Mesendoderm (in vitro differentiated cells): ENCODE measurements around the gene ZFHX2.
A peak's percentile ranks its signal among the peaks of the same experiment; 100 is the strongest.

Source experiments
- DNase-seq: peaks from one replicate; pipeline ENCODE4 v3.0.0; 2013
- H2AK5ac ChIP-seq: 2 replicates; pipeline ENCODE4 v1.6.1; 2013; ENCODE audit warnings: low read length, inconsistent platforms
- H2BK120ac ChIP-seq: 2 replicates; pipeline ENCODE4 v1.6.1; 2013; ENCODE audit warnings: low read depth, mild to moderate bottlenecking, low read length, moderate library complexity, mixed read lengths
- H2BK15ac ChIP-seq: replicated peaks from 2 replicates; pipeline ENCODE4 v1.6.1; 2013; ENCODE audit warnings: low read depth, mild to moderate bottlenecking, moderate library complexity
- H2BK5ac ChIP-seq: 2 replicates; pipeline ENCODE4 v1.6.1; 2013; ENCODE audit warnings: low read length, inconsistent platforms
- H3K18ac ChIP-seq: 2 replicates; pipeline ENCODE4 v1.6.1; 2013; ENCODE audit warnings: mild to moderate bottlenecking, low read length, mixed read lengths
- H3K23ac ChIP-seq: one replicate; pipeline ENCODE4 v1.6.1; 2013; ENCODE audit warnings: low read length
- H3K27ac ChIP-seq: 2 replicates; pipeline ENCODE4 v1.5.1; 2013; ENCODE audit warnings: low read depth, mild to moderate bottlenecking, inconsistent platforms, low read length, moderate library complexity
- H3K27me3 ChIP-seq: 2 replicates; pipeline ENCODE4 v1.6.1; 2013; ENCODE audit warnings: low read length, control low read depth, mild to moderate bottlenecking, inconsistent platforms; ENCODE audit not compliant: insufficient read depth, poor library complexity
- H3K36me3 ChIP-seq: 2 replicates; pipeline ENCODE4 v1.6.1; 2013; ENCODE audit warnings: low read length, inconsistent platforms; ENCODE audit not compliant: control insufficient read depth, insufficient read depth
- H3K4ac ChIP-seq: one replicate; pipeline ENCODE4 v1.6.1; 2013; ENCODE audit warnings: low read depth, mild to moderate bottlenecking, low read length, moderate library complexity
- H3K4me1 ChIP-seq: 2 replicates; pipeline ENCODE4 v1.6.1; 2013; ENCODE audit warnings: low read depth, low read length, inconsistent platforms; ENCODE audit not compliant: control insufficient read depth
- H3K4me2 ChIP-seq: 2 replicates; pipeline ENCODE4 v1.6.1; 2013; ENCODE audit warnings: low read length
- H3K4me3 ChIP-seq: 2 replicates; pipeline ENCODE4 v1.5.1; 2013; ENCODE audit warnings: mild to moderate bottlenecking, low read length
- H3K56ac ChIP-seq: one replicate; pipeline ENCODE4 v1.6.1; 2013; ENCODE audit warnings: low read length
- H3K79me1 ChIP-seq: 2 replicates; pipeline ENCODE4 v1.6.1; 2013; ENCODE audit warnings: low read length, inconsistent platforms
- H3K79me2 ChIP-seq: 2 replicates; pipeline ENCODE4 v1.6.1; 2013; ENCODE audit warnings: mild to moderate bottlenecking, low read length; ENCODE audit not compliant: control insufficient read depth, insufficient read depth
- H3K9ac ChIP-seq: 2 replicates; pipeline ENCODE4 v1.6.1; 2013; ENCODE audit warnings: low read length, inconsistent platforms
- H4K5ac ChIP-seq: one replicate; pipeline ENCODE4 v1.6.1; 2013; ENCODE audit warnings: low read length
- H4K8ac ChIP-seq: one replicate; pipeline ENCODE4 v1.6.1; 2013; ENCODE audit warnings: low read depth, mild to moderate bottlenecking, control low read depth, low read length, moderate library complexity
- WGBS: extraction: QIAGEN DNeasy Blood & Tissue Kit; methylation state at CpG from one replicate; pipeline ENCODE4 v1.1.7; 2013; ENCODE audit warnings: low lambda C conversion rate, missing lambda C conversion rate; ENCODE audit not compliant: insufficient coverage; ENCODE audit errors: extremely low coverage; 5-methylcytosine and 5-hydroxymethylcytosine counted together

ZFHX2 gene

DNA sequence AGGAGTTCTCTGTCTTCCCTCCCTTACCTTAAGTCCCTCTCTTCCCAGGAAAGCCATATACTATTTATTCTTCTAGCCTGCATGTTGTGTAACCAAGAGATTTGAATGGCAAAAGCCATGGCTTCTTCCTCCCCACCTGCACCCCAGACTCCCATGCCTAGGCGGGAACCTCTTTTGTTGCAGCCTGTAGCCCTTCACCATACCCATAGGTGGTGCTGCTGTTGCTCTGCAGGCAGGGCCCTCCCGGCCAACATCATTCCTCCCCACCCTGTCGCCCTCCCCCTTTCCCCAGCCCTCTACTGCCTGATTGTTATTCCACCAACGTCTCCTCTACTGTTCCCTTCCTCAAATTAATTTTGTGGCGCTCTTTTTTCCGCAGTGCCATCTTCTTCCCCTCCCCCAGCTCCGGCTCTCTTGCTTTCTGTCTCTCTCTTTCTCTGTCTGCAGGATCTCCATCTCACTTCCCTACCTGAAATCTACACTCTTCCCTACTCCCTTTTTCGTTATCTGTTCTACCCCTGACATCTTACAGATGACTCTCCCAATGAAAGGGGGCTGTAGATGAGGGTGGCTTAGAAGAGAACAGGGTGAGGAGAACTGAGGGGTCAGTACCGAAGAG is 68.2 kb downstream of the ZFHX2 start:
- Histone ChIP-seq H3K18ac (no peak overlapping the region), H2BK120ac (no peak overlapping the region), H3K27me3 (no peaks in the 10 kb centered on the region), H3K27ac (no peak overlapping the region), H3K79me1 (no peaks in the 10 kb centered on the region), H3K23ac (no peak overlapping the region), H2AK5ac (no peak overlapping the region), H2BK15ac (no peak overlapping the region), H3K9ac (peak overlapping the region; percentile 47), H3K4me2 (no peak overlapping the region), H3K79me2 (no peaks in the 10 kb centered on the region), H3K4ac (no peak overlapping the region), H3K36me3 (no peaks in the 10 kb centered on the region), H2BK5ac (no peak overlapping the region), H4K5ac (no peak overlapping the region), H4K8ac (no peak overlapping the region), H3K56ac (peak overlapping the region; percentile 63), H3K4me1 (peaks cover 10% of the 10 kb centered on the region), H3K4me3 (no peak overlapping the region)
- peak; percentile 79 for DNase-seq
- no CpG with 5 or more reads among the region's 9 CpGs for WGBS

DNA sequence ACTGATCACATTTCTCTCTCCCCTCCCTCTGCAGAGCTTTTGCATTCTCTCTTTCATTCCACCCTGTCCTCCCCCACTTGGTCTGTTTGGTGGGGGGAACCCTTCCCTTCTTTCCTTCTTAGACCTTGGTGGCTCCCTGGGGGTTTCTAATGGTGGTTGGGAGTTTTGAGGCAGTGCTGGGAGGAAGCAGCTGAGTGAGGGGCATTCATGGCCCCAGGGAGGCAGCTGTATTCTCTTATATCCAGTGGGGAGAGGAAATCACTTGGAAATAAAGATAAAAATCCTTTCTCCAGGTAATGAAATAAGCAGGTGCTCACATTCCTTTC is 68.8 kb downstream of the ZFHX2 start:
- no peak overlapping the region for H3K23ac ChIP-seq
- H3K4me1 ChIP-seq, result peaks cover 10% of the 10 kb centered on the region
- H2BK5ac ChIP-seq, result no peak overlapping the region
- no peaks in the 10 kb centered on the region for H3K79me1 ChIP-seq
- no peaks in the 10 kb centered on the region for H3K79me2 ChIP-seq
- no peaks in the 10 kb centered on the region for H3K36me3 ChIP-seq
- H2AK5ac ChIP-seq, result no peak overlapping the region
- no peaks in the 10 kb centered on the region for H3K27me3 ChIP-seq
- H2BK120ac ChIP-seq, result no peak overlapping the region
- no peak for DNase-seq
- H3K18ac ChIP-seq, result no peak overlapping the region
- no peak overlapping the region for H4K8ac ChIP-seq
- H3K4me2 ChIP-seq, result no peak overlapping the region
- peak overlapping the region; percentile 39 for H3K56ac ChIP-seq
- H3K4ac ChIP-seq, result no peak overlapping the region
- H3K9ac ChIP-seq, result no peak overlapping the region
- no peak overlapping the region for H3K27ac ChIP-seq
- no peak overlapping the region for H4K5ac ChIP-seq
- no peak overlapping the region for H3K4me3 ChIP-seq
- H2BK15ac ChIP-seq, result no peak overlapping the region

GRCh38 chr14:23481979-23482822 is 69.4 kb downstream of the ZFHX2 start:
- Histone ChIP-seq H3K79me2 (no peaks in the 10 kb centered on the region), H2BK15ac (no peak overlapping the region), H3K4me3 (no peak overlapping the region), H2AK5ac (no peak overlapping the region), H3K4me2 (no peak overlapping the region), H3K18ac (no peak overlapping the region), H3K79me1 (no peaks in the 10 kb centered on the region), H4K5ac (no peak overlapping the region), H3K4ac (no peak overlapping the region), H3K4me1 (peaks cover 10% of the 10 kb centered on the region), H3K9ac (peak overlapping the region; percentile 35), H3K27me3 (no peaks in the 10 kb centered on the region), H4K8ac (no peak overlapping the region), H2BK120ac (no peak overlapping the region), H3K36me3 (no peaks in the 10 kb centered on the region), H3K27ac (no peak overlapping the region), H3K23ac (no peak overlapping the region), H3K56ac (peak overlapping the region; percentile 39), H2BK5ac (peak overlapping the region; percentile 20)
- peak; percentile 32 for DNase-seq
- WGBS, result no CpG with 5 or more reads among the region's 7 CpGs

DNA sequence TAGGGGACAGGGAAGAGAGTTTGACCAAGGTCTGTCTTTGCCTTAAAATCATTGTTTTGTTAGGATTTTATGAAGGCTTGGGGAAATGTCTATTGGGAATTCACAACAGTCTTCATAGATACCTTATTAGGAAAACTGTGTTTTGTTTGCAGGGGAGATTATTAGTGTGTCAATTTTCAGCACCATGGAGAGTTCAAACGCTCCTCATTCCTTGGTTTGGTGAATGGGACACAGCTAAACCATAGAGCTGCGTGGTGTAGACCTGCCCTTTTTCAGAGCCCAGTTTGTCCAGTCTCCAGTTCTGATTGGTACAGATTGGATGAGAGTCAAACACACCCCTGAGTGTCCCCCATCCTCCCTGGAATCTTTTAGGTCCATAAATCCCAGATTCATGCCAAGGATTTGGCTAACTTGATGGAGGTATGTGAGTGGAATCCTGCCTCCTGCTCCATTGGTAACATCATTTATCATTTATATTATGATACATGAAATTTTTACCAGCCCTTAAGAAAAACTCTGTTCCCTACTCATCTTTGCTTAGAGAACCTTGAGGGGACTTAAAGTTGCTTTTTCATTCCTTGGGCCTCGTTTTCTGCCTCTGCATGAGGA is 70.1 kb downstream of the ZFHX2 start:
- Histone ChIP-seq H2BK120ac (no peak overlapping the region), H2AK5ac (no peak overlapping the region), H2BK15ac (no peak overlapping the region), H3K27ac (no peak overlapping the region), H3K36me3 (peaks cover 3% of the 10 kb centered on the region), H4K5ac (no peak overlapping the region), H2BK5ac (no peak overlapping the region), H3K4me2 (no peak overlapping the region), H4K8ac (no peak overlapping the region), H3K4me3 (no peak overlapping the region), H3K4ac (no peak overlapping the region), H3K4me1 (peaks cover 10% of the 10 kb centered on the region), H3K18ac (no peak overlapping the region), H3K79me1 (no peaks in the 10 kb centered on the region), H3K56ac (no peak overlapping the region), H3K23ac (no peak overlapping the region), H3K9ac (no peak overlapping the region), H3K79me2 (no peaks in the 10 kb centered on the region), H3K27me3 (no peaks in the 10 kb centered on the region)
- no CpG with 5 or more reads among the region's 3 CpGs for WGBS
- peak; percentile 54 for DNase-seq

- no peak overlapping the region for H4K5ac ChIP-seq
- no peak overlapping the region for H2AK5ac ChIP-seq
- no peak overlapping the region for H2BK5ac ChIP-seq
- H3K4me1 ChIP-seq, result peaks cover 3% of the 10 kb centered on the region
- H3K4ac ChIP-seq, result no peak overlapping the region
- no peak overlapping the region for H3K56ac ChIP-seq
- no peak overlapping the region for H2BK120ac ChIP-seq
- no peak overlapping the region for H4K8ac ChIP-seq
- no peak overlapping the region for H3K4me2 ChIP-seq
- no peak overlapping the region for H3K4me3 ChIP-seq
- H3K79me1 ChIP-seq, result no peaks in the 10 kb centered on the region
- 100% methylated on average over 2 of the region's 5 CpGs for WGBS
- H3K18ac ChIP-seq, result no peak overlapping the region
- peak; percentile 53 for DNase-seq
- H3K36me3 ChIP-seq, result peaks cover 8% of the 10 kb centered on the region
- H3K27me3 ChIP-seq, result no peaks in the 10 kb centered on the region
- H3K23ac ChIP-seq, result no peak overlapping the region
- H3K79me2 ChIP-seq, result no peaks in the 10 kb centered on the region
- no peak overlapping the region for H3K27ac ChIP-seq
- no peak overlapping the region for H3K9ac ChIP-seq
- H2BK15ac ChIP-seq, result no peak overlapping the region
Observed at GRCh38 chr14:23478109-23478759, 73.3 kb downstream of the ZFHX2 start.
